Measurements from ENCODE around the gene RAPGEF3. TPM values are rescaled to one million over a fixed set of nuclear protein-coding genes. Genes with fewer than 3 reads are reported as not detected.

RAPGEF3 gene
- total RNA-seq, 2 experiments from 2014 or later, result 1.5 to 1.6 TPM

GRCh38 chr12:47735649-47736048 lies 23.0 kb downstream of the RAPGEF3 start:
- Mint-ChIP-seq H3K9me3 (no peaks in the 10 kb centered on the region), H3K27ac (no peak overlapping the region), H3K4me1 (ENCODE audit: low read depth) (peaks cover 7% of the 10 kb centered on the region), H3K27me3 (ENCODE audit: low read depth) (no peaks in the 10 kb centered on the region), H3K36me3 (ENCODE audit: low read depth) (no peaks in the 10 kb centered on the region), H3K4me3 (no peak overlapping the region)
- CTCF ChIA-PET, result interaction anchor here (1.1 to 12.6 kb wide), 5 partner anchors 9 to 101 kb away, joined by 3 to 728 read pairs (median 9); partner anchors contain the start of genes RPAP3 and SLC48A1
- intact Hi-C loops (cut with micrococcal nuclease), result no loop called here
- no peak for DNase-seq

GRCh38 chr12:47734725-47735480 lies 23.8 kb downstream of the RAPGEF3 start:
- Mint-ChIP-seq H3K4me1 (ENCODE audit: low read depth) (peaks cover 7% of the 10 kb centered on the region), H3K36me3 (ENCODE audit: low read depth) (no peaks in the 10 kb centered on the region), H3K27me3 (ENCODE audit: low read depth) (no peaks in the 10 kb centered on the region), H3K9me3 (no peaks in the 10 kb centered on the region), H3K4me3 (no peak overlapping the region), H3K27ac (no peak overlapping the region)
- intact Hi-C loops (cut with micrococcal nuclease), result no loop called here
- no peak for DNase-seq
- CTCF ChIA-PET, result interaction anchor here (1.1 to 10.6 kb wide), 3 partner anchors 8 to 39 kb away, joined by 4 to 728 read pairs (median 85); partner anchors contain the start of gene SLC48A1

- no peaks in the 10 kb centered on the region for H3K36me3 Mint-ChIP-seq (ENCODE audit: low read depth)
- H3K27me3 Mint-ChIP-seq (ENCODE audit: low read depth), result no peaks in the 10 kb centered on the region
- H3K27ac Mint-ChIP-seq, result no peak overlapping the region
- H3K4me3 Mint-ChIP-seq, result no peak overlapping the region
- intact Hi-C loops (cut with micrococcal nuclease), result loop anchor here (2.0 kb wide), 1 partner anchor 18 kb away; no protein-coding TSS in a partner anchor
- CTCF ChIA-PET, result interaction anchor here (0.5 to 7.0 kb wide), 9 partner anchors 10 to 711 kb away, joined by 3 to 85 read pairs (median 5); no protein-coding TSS in a partner anchor
- no peaks in the 10 kb centered on the region for H3K4me1 Mint-ChIP-seq (ENCODE audit: low read depth)
- H3K9me3 Mint-ChIP-seq, result no peaks in the 10 kb centered on the region
- DNase-seq, result no peak
These were observed 25.5 kb downstream of the RAPGEF3 start for GRCh38 chr12:47733142-47733541.

GRCh38 chr12:47732504-47732903 lies 26.2 kb downstream of the RAPGEF3 start:
- DNase-seq, result no peak
- Mint-ChIP-seq H3K27me3 (ENCODE audit: low read depth) (no peaks in the 10 kb centered on the region), H3K27ac (no peak overlapping the region), H3K4me1 (ENCODE audit: low read depth) (no peaks in the 10 kb centered on the region), H3K4me3 (no peak overlapping the region), H3K36me3 (ENCODE audit: low read depth) (no peaks in the 10 kb centered on the region), H3K9me3 (no peaks in the 10 kb centered on the region)
- intact Hi-C loops (cut with micrococcal nuclease), result loop anchor here (2.0 kb wide), 1 partner anchor 18 kb away; no protein-coding TSS in a partner anchor
- CTCF ChIA-PET, result interaction anchor here (0.9 to 7.0 kb wide), 6 partner anchors 10 to 711 kb away, joined by 3 to 85 read pairs (median 6); no protein-coding TSS in a partner anchor

- no peaks in the 10 kb centered on the region for H3K36me3 Mint-ChIP-seq (ENCODE audit: low read depth)
- DNase-seq, result no peak
- H3K27me3 Mint-ChIP-seq (ENCODE audit: low read depth), result no peaks in the 10 kb centered on the region
- no peaks in the 10 kb centered on the region for H3K9me3 Mint-ChIP-seq
- intact Hi-C loops (cut with micrococcal nuclease), result loop anchor here (2.0 kb wide), 1 partner anchor 17 kb away; no protein-coding TSS in a partner anchor
- H3K27ac Mint-ChIP-seq, result no peak overlapping the region
- no peaks in the 10 kb centered on the region for H3K4me1 Mint-ChIP-seq (ENCODE audit: low read depth)
- H3K4me3 Mint-ChIP-seq, result no peak overlapping the region
- CTCF ChIA-PET, result interaction anchor here (1.4 to 7.0 kb wide), 5 partner anchors 11 to 107 kb away, joined by 3 to 85 read pairs (median 8); no protein-coding TSS in a partner anchor
These were observed 27.0 kb downstream of the RAPGEF3 start for GRCh38 chr12:47731723-47732122.

- Mint-ChIP-seq H3K9me3 (no peaks in the 10 kb centered on the region), H3K36me3 (ENCODE audit: low read depth) (no peaks in the 10 kb centered on the region), H3K4me1 (ENCODE audit: low read depth) (peaks cover 11% of the 10 kb centered on the region), H3K27ac (no peak overlapping the region), H3K27me3 (ENCODE audit: low read depth) (no peaks in the 10 kb centered on the region), H3K4me3 (no peak overlapping the region)
- DNase-seq, result no peak
- CTCF ChIA-PET, result interaction anchor here (0.8 to 7.0 kb wide), 4 partner anchors 12 to 39 kb away, joined by 3 to 85 read pairs (median 4); no protein-coding TSS in a partner anchor
- intact Hi-C loops (cut with micrococcal nuclease), result no loop called here
These were observed 28.3 kb downstream of the RAPGEF3 start for GRCh38 chr12:47730341-47730744.

GRCh38 chr12:47729233-47729632 lies 29.4 kb downstream of the RAPGEF3 start:
- H3K27ac Mint-ChIP-seq, result no peak overlapping the region
- H3K4me1 Mint-ChIP-seq (ENCODE audit: low read depth), result peaks cover 11% of the 10 kb centered on the region

GRCh38 chr12:47725893-47726292 lies 32.8 kb downstream of the RAPGEF3 start:
- Mint-ChIP-seq H3K4me1 (ENCODE audit: low read depth) (peaks cover 19% of the 10 kb centered on the region), H3K9me3 (no peaks in the 10 kb centered on the region), H3K27me3 (ENCODE audit: low read depth) (no peaks in the 10 kb centered on the region), H3K4me3 (no peak overlapping the region), H3K27ac (no peak overlapping the region), H3K36me3 (ENCODE audit: low read depth) (peaks cover 6% of the 10 kb centered on the region)
- intact Hi-C loops (cut with micrococcal nuclease), result no loop called here
- CTCF ChIA-PET, result interaction anchor here (1.1 to 6.2 kb wide), 7 partner anchors 10 to 114 kb away, joined by 3 to 63 read pairs (median 6); no protein-coding TSS in a partner anchor
- no peak for DNase-seq

More at GRCh38 chr12:47729233-47729632, 29.4 kb downstream of the RAPGEF3 start:
- no peak overlapping the region for H3K4me3 Mint-ChIP-seq
- H3K9me3 Mint-ChIP-seq, result no peaks in the 10 kb centered on the region
- no peak for DNase-seq
- CTCF ChIA-PET, result interaction anchor here (0.6 to 7.0 kb wide), 3 partner anchors 14 to 1099 kb away, joined by 3 to 85 read pairs (median 6); no protein-coding TSS in a partner anchor
- intact Hi-C loops (cut with micrococcal nuclease), result no loop called here
- no peaks in the 10 kb centered on the region for H3K36me3 Mint-ChIP-seq (ENCODE audit: low read depth)
- H3K27me3 Mint-ChIP-seq (ENCODE audit: low read depth), result no peaks in the 10 kb centered on the region

GRCh38 chr12:47725091-47725772 lies 33.4 kb downstream of the RAPGEF3 start, which contains the start of gene ENDOU:
ENDOU (minus strand) TSS chr12:47725490; CDS start chr12:47725413, 77 bp downstream.
- peaks cover 6% of the 10 kb centered on the region for H3K36me3 Mint-ChIP-seq (ENCODE audit: low read depth)
- H3K9me3 Mint-ChIP-seq, result no peaks in the 10 kb centered on the region
- no peak within 1 kb of the TSS for H3K27ac Mint-ChIP-seq
- no peak for DNase-seq
- peaks cover 19% of the 10 kb centered on the region for H3K4me1 Mint-ChIP-seq (ENCODE audit: low read depth)
- intact Hi-C loops (cut with micrococcal nuclease), result no loop called here
- H3K27me3 Mint-ChIP-seq (ENCODE audit: low read depth), result no peaks in the 10 kb centered on the region
- CTCF ChIA-PET, result interaction anchor here (1.1 to 6.2 kb wide), 7 partner anchors 10 to 115 kb away, joined by 3 to 63 read pairs (median 5); no protein-coding TSS in a partner anchor
- H3K4me3 Mint-ChIP-seq, result no peak within 1 kb of the TSS

GRCh38 chr12:47722941-47723631 lies 35.6 kb downstream of the RAPGEF3 start:
- Mint-ChIP-seq H3K36me3 (ENCODE audit: low read depth) (peaks cover 6% of the 10 kb centered on the region), H3K27me3 (ENCODE audit: low read depth) (no peaks in the 10 kb centered on the region), H3K4me1 (ENCODE audit: low read depth) (peaks cover 22% of the 10 kb centered on the region), H3K9me3 (no peaks in the 10 kb centered on the region), H3K4me3 (no peak overlapping the region), H3K27ac (no peak overlapping the region)
- intact Hi-C loops (cut with micrococcal nuclease), result no loop called here
- CTCF ChIA-PET, result interaction anchor here (1.0 to 6.2 kb wide), 5 partner anchors 7 to 116 kb away, joined by 3 to 63 read pairs (median 3); partner anchors contain the start of gene SLC48A1
- DNase-seq, result no peak

GRCh38 chr12:47722136-47722834 lies 36.4 kb downstream of the RAPGEF3 start:
- no peak for DNase-seq
- CTCF ChIA-PET, result interaction anchor here (0.5 to 6.2 kb wide), 6 partner anchors 20 to 1597 kb away, joined by 3 to 63 read pairs (median 3); no protein-coding TSS in a partner anchor
- Mint-ChIP-seq H3K4me1 (ENCODE audit: low read depth) (peaks cover 30% of the 10 kb centered on the region), H3K9me3 (no peaks in the 10 kb centered on the region), H3K36me3 (ENCODE audit: low read depth) (peaks cover 6% of the 10 kb centered on the region), H3K4me3 (no peak overlapping the region), H3K27ac (no peak overlapping the region), H3K27me3 (ENCODE audit: low read depth) (no peaks in the 10 kb centered on the region)
- intact Hi-C loops (cut with micrococcal nuclease), result no loop called here
